Amniotic stem cell (primary cell): Measurements from ENCODE around the gene RPS19.
"Not testable (repeated sequence)": the region's sequence is repeated elsewhere in the genome, so short reads cannot be mapped to it uniquely, and the experiment has no call there.

ENCODE experiments used
- DNase-seq: peaks from one replicate; lab custom pipeline; 2025; lab: John Stamatoyannopoulos, UW

Gene RPS19

GRCh38 chr19:41860419-41861115, 512 bp downstream of the RPS19 start:
- no peak for DNase-seq

GRCh38 chr19:41861116-41861768, 1.2 kb downstream of the RPS19 start:
- no peak for DNase-seq

DNA sequence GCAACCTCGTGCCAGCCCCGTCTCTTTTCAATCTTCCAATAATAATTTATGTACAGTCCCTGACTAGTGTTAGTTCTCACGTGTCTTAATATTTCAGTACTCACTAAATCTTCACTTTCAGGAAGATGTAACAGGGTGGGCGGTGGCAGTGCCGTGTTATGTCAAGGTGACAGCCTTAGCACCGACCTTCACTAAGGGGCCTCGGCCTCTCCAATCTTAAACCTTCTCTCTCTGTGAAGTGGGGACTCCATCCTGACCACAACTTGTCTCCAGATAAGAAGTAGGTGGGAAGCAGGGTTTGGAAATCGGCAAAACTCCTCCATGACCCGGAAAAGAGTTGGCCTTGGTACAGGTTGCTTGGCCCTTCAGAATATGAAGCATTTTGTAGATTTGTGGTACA, 1.8 kb downstream of the RPS19 start:
- DNase-seq: no peak

DNA sequence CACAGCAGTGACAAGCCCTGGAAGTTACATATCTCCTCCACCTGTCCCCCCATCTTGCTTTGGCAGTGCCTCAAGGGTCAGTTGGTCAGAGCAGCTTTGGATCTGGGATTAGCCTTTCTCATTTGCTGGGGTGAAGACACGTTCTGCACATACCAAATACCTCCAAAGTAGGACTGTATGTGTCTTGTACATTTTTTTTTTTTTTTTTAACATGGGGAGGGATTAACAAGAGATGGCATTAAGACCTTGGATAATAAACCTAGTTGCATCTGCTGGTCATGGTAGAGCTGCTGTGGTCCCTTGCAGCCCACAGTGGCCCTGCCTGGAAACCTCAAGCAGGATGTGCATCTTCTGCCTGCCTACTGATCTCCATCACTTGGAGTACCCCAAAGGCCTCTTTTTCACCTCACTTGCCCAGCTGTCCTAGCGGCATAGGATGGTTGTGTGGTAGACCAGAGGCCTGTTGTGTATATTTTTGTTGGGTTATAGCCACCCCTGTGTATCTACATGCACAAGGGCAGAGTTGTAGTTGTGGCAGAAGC, 2.5 kb downstream of the RPS19 start:
- no peak for DNase-seq

GRCh38 chr19:41863209-41863931, 3.3 kb downstream of the RPS19 start:
- DNase-seq: no peak

GRCh38 chr19:41864374-41864773, 4.3 kb downstream of the RPS19 start:
- no peak for DNase-seq

DNA sequence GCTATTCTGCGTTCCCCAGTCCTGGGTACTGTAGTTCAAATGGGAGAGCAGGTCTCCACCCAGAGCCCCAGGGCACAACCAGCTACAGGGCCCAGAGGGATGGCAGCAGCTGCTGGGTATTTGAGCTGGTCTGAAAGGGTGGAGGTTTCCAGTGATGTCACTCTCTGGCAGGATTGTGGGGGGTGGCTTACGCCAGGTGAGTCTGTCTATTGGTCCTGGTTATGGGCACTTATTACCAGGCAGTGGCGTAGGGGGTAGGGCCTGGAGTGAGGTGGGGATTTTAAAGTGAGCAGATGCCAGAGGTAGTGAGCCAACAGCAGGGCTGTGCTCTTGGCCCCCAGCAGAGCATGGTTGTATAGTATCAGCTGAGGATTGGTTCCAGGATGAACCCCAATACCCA, 6.2 kb downstream of the RPS19 start:
- DNase-seq: no peak

- DNase-seq: no peak
These were observed 8.3 kb downstream of the RPS19 start for GRCh38 chr19:41868120-41868988.

DNA sequence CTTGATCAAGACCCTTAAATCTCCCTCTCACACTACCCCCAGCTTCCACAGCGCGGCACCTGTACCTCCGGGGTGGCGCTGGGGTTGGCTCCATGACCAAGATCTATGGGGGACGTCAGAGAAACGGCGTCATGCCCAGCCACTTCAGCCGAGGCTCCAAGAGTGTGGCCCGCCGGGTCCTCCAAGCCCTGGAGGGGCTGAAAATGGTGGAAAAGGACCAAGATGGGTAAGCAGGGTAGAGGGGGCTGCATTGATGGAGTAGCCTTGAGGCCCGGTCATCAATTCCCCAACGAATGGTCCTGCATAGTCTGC, 8.9 kb downstream of the RPS19 start:
- DNase-seq: no peak

- no peak for DNase-seq
These were observed 9.4 kb downstream of the RPS19 start for GRCh38 chr19:41869374-41869955.

- no peak for DNase-seq
These were observed 10.4 kb downstream of the RPS19 start for GRCh38 chr19:41870401-41870873.

- no peak for DNase-seq
These were observed 11.7 kb downstream of the RPS19 start for GRCh38 chr19:41871573-41872383.

- no peak for DNase-seq
These were observed 12.3 kb downstream of the RPS19 start for GRCh38 chr19:41872384-41872774.

DNA sequence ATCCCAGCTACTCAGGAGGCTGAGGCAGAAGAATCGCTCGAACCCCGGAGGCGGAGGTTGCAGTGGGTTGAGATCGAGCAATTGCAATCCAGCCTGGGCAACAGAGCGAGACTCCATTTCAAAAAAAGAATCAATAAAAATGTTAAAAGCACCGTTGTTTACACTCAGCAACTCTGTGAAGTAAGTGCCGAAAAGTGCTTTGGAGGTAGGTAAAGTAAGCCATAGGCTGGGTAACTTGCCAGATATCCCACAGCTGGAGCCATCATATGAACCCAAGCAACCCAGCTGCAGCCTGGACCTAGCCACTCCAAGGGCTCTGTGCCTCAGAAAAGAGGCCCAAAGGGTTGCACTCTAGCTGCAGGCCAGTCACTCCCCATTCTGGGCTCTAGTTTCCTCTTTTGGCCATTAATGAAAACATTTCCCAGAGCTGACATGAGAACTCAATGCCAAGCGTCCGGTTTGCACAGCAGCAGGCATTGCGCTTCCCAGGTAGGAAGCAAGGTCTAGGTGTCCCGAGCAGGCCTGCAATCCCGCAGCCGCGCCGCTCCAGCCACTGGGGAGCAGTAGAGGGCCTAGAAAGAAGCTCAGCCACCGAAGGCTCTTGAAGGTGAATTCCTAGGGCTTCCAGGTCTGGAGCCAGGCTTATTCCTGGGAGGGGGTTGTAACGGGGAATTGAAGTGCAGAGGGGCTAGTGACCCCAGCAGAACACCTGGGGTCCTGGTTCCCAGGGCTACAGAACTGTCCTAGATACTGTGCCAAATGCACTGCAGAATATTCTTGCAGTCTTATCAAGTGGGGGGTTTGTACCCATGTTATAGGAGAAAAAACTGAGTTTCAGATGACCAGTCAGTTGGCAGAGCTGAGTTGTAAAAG, 13.0 kb downstream of the RPS19 start:
- DNase-seq: no peak

DNA sequence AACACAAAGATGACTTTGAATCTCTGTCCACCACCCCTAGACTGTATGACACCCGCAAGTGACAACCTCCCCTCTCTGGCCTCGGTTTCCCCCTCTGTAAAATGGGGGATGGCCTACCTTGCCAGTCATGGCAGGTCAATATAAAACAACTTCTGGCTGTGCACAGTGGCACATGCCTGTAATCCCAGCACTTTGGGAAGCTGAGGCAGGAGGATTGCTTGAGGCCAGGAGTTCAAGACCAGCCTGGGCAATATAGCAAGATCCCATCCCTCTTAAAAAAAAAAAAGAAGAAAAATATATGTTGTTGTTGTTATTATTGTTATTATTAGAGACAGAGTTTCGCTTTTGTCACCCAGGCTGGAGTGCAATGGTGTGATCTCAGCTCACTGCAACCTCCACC, 15.9 kb downstream of the RPS19 start:
- DNase-seq: not testable (repeated sequence)

DNA sequence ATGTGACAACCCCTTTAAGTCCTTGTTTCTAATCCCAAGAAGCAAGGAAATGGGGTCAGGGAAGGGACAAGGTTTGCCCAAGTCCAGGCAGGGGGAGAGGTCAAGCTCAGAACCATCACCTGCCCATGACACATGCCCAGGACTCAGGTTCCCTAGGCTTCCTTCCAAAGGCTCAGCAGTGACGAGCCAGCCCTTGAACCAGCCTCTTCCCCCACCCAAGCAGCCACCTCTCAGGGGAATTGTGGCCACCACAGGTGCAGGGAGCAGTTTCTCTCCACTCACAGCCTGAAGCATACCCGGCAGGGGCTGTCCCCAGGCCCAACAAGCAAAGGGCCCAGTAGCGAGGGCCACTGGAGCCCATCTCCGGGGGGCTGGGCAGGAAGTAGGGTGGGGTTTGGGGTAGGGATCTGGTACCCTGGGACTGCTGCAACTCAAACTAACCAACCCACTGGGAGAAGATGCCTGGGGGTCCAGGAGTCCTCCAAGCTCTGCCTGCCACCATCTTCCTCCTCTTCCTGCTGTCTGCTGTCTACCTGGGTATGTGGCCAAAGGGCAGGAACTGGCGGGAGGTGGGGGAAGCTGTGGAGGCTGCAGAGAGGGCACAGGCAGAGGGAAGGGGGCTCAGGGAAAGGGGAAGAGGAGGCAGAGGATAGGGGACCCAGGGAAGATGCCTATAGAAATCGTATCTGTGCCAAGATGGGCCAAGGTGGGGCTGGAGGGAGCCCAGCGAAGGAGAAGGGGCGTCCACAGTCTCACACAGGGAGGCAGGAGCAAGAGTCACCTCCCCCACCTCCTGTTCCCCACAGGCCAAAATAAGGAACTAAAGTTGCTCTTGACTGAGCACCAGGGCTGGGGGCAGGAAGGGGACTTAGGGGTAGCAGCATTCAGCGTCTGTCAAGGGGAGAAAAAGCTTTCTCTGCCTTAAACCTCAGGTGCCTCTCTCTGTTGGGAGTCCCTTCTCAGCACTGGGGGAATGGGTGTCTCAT, 17.1 kb downstream of the RPS19 start, which contains the start of gene CD79A:
Gene CD79A (plus strand): TSS at position 433 of the 986 bp plus-strand sequence. CDS start 26 bp downstream, at position 459.
- no peak for DNase-seq

- no peak for DNase-seq
These were observed 18.2 kb downstream of the RPS19 start for GRCh38 chr19:41877916-41878905.
